Rectal smooth muscle tissue (tissue), 1 donor: Measurements from ENCODE around the gene PRKAR2B.

Experiments
- H3K27ac ChIP-seq: one replicate; pipeline ENCODE4 v1.7.0; 2013; ENCODE audit warnings: low read depth, low read length, inconsistent platforms
- H3K27me3 ChIP-seq: one replicate; pipeline ENCODE4 v1.7.0; 2013; ENCODE audit warnings: low read length; ENCODE audit not compliant: control insufficient read depth, insufficient read depth
- H3K36me3 ChIP-seq: one replicate; pipeline ENCODE4 v1.7.0; 2013; ENCODE audit warnings: low read length; ENCODE audit not compliant: control insufficient read depth, insufficient read depth
- H3K4me1 ChIP-seq: one replicate; pipeline ENCODE4 v1.7.0; 2013; ENCODE audit warnings: low read length; ENCODE audit not compliant: control insufficient read depth, insufficient read depth
- H3K4me3 ChIP-seq: one replicate; pipeline ENCODE4 v1.7.0; 2013; ENCODE audit warnings: low read length
- H3K9ac ChIP-seq: one replicate; pipeline ENCODE4 v1.7.0; 2013; ENCODE audit warnings: low read length

Gene PRKAR2B

GRCh38 chr7:107104801-107105200 is 60.3 kb downstream of the PRKAR2B start:
- H3K4me1 ChIP-seq: no peaks in the 10 kb centered on the region
- H3K27me3 ChIP-seq: no peaks in the 10 kb centered on the region
- no peak overlapping the region for H3K9ac ChIP-seq
- no peak overlapping the region for H3K4me3 ChIP-seq
- no peak overlapping the region for H3K27ac ChIP-seq
- H3K36me3 ChIP-seq: no peaks in the 10 kb centered on the region

GRCh38 chr7:107105591-107106245 is 61.2 kb downstream of the PRKAR2B start:
- no peak overlapping the region for H3K9ac ChIP-seq
- H3K27me3 ChIP-seq: no peaks in the 10 kb centered on the region
- H3K36me3 ChIP-seq: no peaks in the 10 kb centered on the region
- no peaks in the 10 kb centered on the region for H3K4me1 ChIP-seq
- no peak overlapping the region for H3K27ac ChIP-seq
- H3K4me3 ChIP-seq: no peak overlapping the region

DNA sequence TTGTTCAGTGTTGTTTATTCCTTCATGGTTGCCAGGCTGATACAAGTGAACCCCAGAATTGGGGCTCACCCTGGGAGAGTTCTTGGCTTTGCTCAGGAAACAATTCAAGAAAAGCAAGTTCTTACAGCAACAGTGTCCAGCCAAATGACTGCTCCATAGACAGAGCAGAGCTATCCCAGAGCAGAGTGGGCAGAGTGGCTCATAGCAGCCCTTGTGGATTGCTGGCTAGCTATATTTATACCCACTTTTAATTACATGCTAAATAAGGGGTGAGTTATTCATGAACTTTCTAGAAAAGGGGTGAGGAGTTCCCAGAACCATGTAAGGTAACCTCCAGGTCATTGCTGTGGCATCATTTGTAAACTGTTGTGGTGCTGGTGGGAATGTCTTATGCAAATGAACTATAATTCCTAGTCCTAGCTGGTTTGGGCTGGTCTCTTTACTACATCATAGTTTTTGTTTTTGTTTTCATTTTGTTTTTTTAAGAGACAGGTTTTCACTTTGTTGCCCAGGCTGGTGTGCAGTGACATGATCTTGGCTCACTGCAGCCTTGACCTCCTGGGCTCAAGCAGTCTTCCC is 64.4 kb downstream of the PRKAR2B start:
- Histone ChIP-seq H3K9ac (no peak overlapping the region), H3K36me3 (no peaks in the 10 kb centered on the region), H3K27me3 (no peaks in the 10 kb centered on the region), H3K4me3 (no peak overlapping the region), H3K27ac (no peak overlapping the region), H3K4me1 (no peaks in the 10 kb centered on the region)

GRCh38 chr7:107109955-107110354 is 65.5 kb downstream of the PRKAR2B start:
- no peaks in the 10 kb centered on the region for H3K4me1 ChIP-seq
- H3K27me3 ChIP-seq: no peaks in the 10 kb centered on the region
- H3K27ac ChIP-seq: no peak overlapping the region
- H3K9ac ChIP-seq: no peak overlapping the region
- H3K4me3 ChIP-seq: no peak overlapping the region
- no peaks in the 10 kb centered on the region for H3K36me3 ChIP-seq

DNA sequence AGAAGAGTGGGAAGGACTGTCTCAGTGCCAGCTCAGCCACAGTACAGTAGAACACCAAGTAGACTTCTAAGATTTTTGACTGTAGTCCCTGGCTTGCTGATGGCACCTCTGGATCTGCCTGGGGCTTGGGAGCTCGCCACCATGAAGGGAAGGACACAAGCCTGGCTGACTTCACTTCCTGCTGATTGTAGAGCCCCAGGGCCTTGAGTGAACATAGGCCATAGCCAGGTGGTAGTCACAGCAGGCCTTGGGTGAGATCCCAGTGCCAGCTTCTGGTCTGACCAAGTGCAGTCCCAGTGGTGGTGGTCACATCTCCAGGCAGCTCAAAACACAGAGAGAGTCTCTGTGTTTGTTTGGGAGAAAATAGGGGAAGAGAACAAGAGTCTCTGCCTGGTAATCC is 66.7 kb downstream of the PRKAR2B start:
- no peaks in the 10 kb centered on the region for H3K36me3 ChIP-seq
- H3K27ac ChIP-seq: no peak overlapping the region
- no peaks in the 10 kb centered on the region for H3K4me1 ChIP-seq
- no peaks in the 10 kb centered on the region for H3K27me3 ChIP-seq
- H3K9ac ChIP-seq: no peak overlapping the region
- no peak overlapping the region for H3K4me3 ChIP-seq

DNA sequence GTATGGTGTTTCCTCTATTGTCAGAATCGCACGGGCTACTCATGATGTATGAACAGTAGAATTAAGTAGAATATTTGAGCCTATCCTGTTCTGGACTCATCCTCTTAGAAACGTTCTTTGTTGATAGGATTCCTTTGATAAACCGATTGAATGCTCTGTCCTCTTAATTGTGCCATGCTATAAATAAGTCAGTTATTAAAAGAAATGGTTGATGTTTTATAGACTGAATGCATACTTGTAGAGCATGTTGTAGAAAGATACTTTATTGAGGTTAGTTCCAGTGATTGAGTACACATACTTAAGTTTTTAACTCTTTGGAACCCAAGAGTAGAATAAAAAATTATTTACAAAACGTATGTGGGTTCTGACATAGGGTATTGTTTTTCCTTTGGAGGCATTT is 69.4 kb downstream of the PRKAR2B start:
- H3K9ac ChIP-seq: no peak overlapping the region
- no peaks in the 10 kb centered on the region for H3K4me1 ChIP-seq
- no peak overlapping the region for H3K4me3 ChIP-seq
- no peaks in the 10 kb centered on the region for H3K36me3 ChIP-seq
- no peaks in the 10 kb centered on the region for H3K27me3 ChIP-seq
- H3K27ac ChIP-seq: no peak overlapping the region

DNA sequence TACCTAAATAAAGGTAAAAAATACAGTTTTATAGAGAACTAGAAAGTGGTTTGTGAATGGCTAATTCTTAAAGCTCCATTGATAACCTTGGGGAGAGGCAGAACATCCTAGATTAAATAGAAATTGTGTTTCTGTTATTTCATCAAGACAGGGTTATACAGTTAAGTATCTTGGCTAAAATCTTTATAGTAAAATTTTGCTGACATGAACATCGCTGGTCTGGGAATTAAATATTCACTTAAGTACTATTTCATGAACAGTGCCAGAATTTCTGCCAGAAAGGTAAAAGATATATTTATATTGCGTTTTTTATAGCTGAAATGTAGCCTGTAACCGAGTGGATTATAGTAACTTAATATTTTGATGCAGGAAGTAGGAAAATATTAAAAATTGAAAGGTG is 70.6 kb downstream of the PRKAR2B start:
- H3K27ac ChIP-seq: no peak overlapping the region
- H3K36me3 ChIP-seq: no peaks in the 10 kb centered on the region
- H3K27me3 ChIP-seq: no peaks in the 10 kb centered on the region
- no peaks in the 10 kb centered on the region for H3K4me1 ChIP-seq
- H3K9ac ChIP-seq: no peak overlapping the region
- no peak overlapping the region for H3K4me3 ChIP-seq

DNA sequence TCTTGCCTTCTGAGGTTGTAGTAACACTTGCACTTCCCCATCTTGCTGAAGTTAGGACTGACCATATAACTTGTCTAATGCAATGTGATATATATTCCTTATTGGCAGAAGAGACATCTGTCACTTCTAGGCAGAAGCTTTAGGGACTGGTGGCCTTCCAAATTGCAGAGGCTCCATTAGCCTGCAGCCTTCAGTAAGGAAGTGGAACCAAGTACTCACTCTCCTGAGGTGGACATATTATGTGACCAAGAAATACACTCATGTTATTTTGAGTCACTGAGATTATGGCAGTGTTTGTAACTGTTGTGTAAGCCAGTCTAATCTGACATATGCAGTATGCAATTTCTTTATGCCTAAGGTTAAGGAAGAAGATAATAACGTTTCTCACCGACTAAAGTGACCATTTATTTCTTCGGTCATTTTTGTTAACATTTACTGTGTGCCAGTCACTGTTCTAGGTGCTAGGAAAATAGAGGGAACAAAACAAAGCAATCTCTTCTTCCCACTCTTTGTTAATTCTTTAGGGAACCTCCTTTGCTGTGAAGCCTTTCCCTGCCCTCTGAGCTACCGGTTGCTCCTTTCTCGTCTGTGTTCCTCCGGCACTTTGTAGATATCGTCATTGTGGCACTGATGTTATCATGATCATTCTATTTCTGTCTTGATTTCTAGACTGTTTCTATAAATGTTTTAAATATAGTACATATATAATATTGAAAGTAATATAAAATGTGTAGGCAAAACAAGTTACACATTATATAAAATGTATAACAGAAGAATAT is 71.4 kb downstream of the PRKAR2B start:
- Histone ChIP-seq H3K27me3 (no peaks in the 10 kb centered on the region), H3K4me3 (no peak overlapping the region), H3K4me1 (no peaks in the 10 kb centered on the region), H3K36me3 (no peaks in the 10 kb centered on the region), H3K27ac (no peak overlapping the region), H3K9ac (no peak overlapping the region)

GRCh38 chr7:107118109-107118900 is 73.8 kb downstream of the PRKAR2B start:
- Histone ChIP-seq H3K4me3 (no peak overlapping the region), H3K36me3 (no peaks in the 10 kb centered on the region), H3K4me1 (no peaks in the 10 kb centered on the region), H3K27ac (no peak overlapping the region), H3K9ac (no peak overlapping the region), H3K27me3 (no peaks in the 10 kb centered on the region)

GRCh38 chr7:107119376-107120105 is 75.0 kb downstream of the PRKAR2B start:
- no peaks in the 10 kb centered on the region for H3K36me3 ChIP-seq
- no peak overlapping the region for H3K27ac ChIP-seq
- no peaks in the 10 kb centered on the region for H3K4me1 ChIP-seq
- no peak overlapping the region for H3K4me3 ChIP-seq
- no peak overlapping the region for H3K9ac ChIP-seq
- no peaks in the 10 kb centered on the region for H3K27me3 ChIP-seq

DNA sequence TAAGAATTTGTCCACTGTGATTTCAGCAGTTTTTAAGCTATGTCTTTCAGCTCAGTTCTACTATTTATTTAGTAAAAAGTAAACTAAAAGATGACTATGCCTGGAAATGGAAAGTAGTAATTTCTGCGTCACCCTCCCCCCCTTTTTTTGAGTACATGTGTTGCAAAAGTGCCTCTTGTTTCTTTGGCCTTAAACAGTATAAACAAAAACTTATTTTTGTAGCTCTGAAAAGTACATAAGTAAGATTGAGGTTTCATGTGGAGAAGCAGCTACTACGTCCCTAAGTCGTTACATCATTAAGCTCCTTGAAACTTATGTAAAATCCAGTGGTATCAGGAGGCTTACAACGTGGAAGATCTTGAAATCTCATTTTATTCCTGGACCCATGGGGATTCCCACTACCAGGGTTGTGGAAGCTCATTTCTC is 78.0 kb downstream of the PRKAR2B start:
- Histone ChIP-seq H3K27me3 (no peaks in the 10 kb centered on the region), H3K4me1 (no peaks in the 10 kb centered on the region), H3K27ac (peak overlapping the region; percentile 3), H3K36me3 (no peaks in the 10 kb centered on the region), H3K4me3 (no peak overlapping the region), H3K9ac (no peak overlapping the region)

- Histone ChIP-seq H3K36me3 (no peaks in the 10 kb centered on the region), H3K27me3 (no peaks in the 10 kb centered on the region), H3K4me1 (no peaks in the 10 kb centered on the region), H3K4me3 (no peak overlapping the region), H3K27ac (no peak overlapping the region), H3K9ac (no peak overlapping the region)
These were observed 78.9 kb downstream of the PRKAR2B start for GRCh38 chr7:107123392-107123791.
